ENCODE data around the gene FAAH. TPM values are rescaled to one million over a fixed set of nuclear protein-coding genes. Genes with fewer than 3 reads are reported as not detected.

The FAAH gene
- polyA plus RNA-seq, 1 experiment, result 1.8 TPM

GRCh38 chr1:46461809-46462448 lies 67.8 kb downstream of the FAAH start:
- H3K27me3 ChIP-seq (ENCODE audit: control insufficient read depth, insufficient read depth, low read length), result peaks cover 22% of the 10 kb centered on the region
- ChIA-PET POLR2A (no interaction called here), CTCF (interaction anchor here (1.1 to 2.1 kb wide), 2 partner anchors 15 to 20 kb away, joined by 3 to 10 read pairs; no protein-coding TSS in a partner anchor)
- no peaks in the 10 kb centered on the region for H3K36me3 ChIP-seq (ENCODE audit: control insufficient read depth, insufficient read depth, low read length)
- H3K4me3 ChIP-seq (ENCODE audit: low read depth, low read length), result no peak overlapping the region
- no peak for DNase-seq (ENCODE audit: low read depth)
- TF ChIP-seq, protein P1, sequence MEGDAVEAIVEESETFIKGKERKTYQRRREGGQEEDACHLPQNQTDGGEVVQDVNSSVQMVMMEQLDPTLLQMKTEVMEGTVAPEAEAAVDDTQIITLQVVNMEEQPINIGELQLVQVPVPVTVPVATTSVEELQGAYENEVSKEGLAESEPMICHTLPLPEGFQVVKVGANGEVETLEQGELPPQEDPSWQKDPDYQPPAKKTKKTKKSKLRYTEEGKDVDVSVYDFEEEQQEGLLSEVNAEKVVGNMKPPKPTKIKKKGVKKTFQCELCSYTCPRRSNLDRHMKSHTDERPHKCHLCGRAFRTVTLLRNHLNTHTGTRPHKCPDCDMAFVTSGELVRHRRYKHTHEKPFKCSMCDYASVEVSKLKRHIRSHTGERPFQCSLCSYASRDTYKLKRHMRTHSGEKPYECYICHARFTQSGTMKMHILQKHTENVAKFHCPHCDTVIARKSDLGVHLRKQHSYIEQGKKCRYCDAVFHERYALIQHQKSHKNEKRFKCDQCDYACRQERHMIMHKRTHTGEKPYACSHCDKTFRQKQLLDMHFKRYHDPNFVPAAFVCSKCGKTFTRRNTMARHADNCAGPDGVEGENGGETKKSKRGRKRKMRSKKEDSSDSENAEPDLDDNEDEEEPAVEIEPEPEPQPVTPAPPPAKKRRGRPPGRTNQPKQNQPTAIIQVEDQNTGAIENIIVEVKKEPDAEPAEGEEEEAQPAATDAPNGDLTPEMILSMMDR (IDR thresholded peaks at IDR 0.05; ENCODE audit: insufficient read depth, low read depth, low read length), result no peak

Other genes with a start within 250 kb of the FAAH start
- 0.64 and 1.1 TPM in 2 replicates for gene TSPAN1, start 219.2 kb upstream of the FAAH start, polyA plus RNA-seq (2011; rRNA removed)
- gene P3R3URF, start 217.8 kb upstream of the FAAH start, polyA plus RNA-seq (2011; rRNA removed), result not detected in 2 replicates
- gene POMGNT1, start 195.9 kb upstream of the FAAH start, polyA plus RNA-seq (2011; rRNA removed), result 60.7 and 80.0 TPM in 2 replicates
- gene LURAP1, start 191.0 kb upstream of the FAAH start, polyA plus RNA-seq (2011; rRNA removed), result 2.5 and 3.2 TPM in 2 replicates
- 4.3 and 5.6 TPM in 2 replicates for gene RAD54L, start 146.6 kb upstream of the FAAH start, polyA plus RNA-seq (2011; rRNA removed)
- 70.5 and 101 TPM in 2 replicates for gene LRRC41, start 90.7 kb upstream of the FAAH start, polyA plus RNA-seq (2011; rRNA removed)
- 188 and 449 TPM in 2 replicates for gene UQCRH, start 90.6 kb upstream of the FAAH start, polyA plus RNA-seq (2011; rRNA removed)
- 24.0 and 24.2 TPM in 2 replicates for gene NSUN4, start 53.5 kb upstream of the FAAH start, polyA plus RNA-seq (2011; rRNA removed)
- gene DMBX1, start 95.5 kb downstream of the FAAH start, polyA plus RNA-seq (2011; rRNA removed), result not detected in 2 replicates
- gene KNCN, start 157.3 kb downstream of the FAAH start, polyA plus RNA-seq (2011; rRNA removed), result not detected in 2 replicates
- 25.7 and 30.1 TPM in 2 replicates for gene MKNK1, start 210.0 kb downstream of the FAAH start, polyA plus RNA-seq (2011; rRNA removed)
- gene MOB3C, start 222.5 kb downstream of the FAAH start, polyA plus RNA-seq (2011; rRNA removed), result 10.4 and 11.6 TPM in 2 replicates

All from BJ (cell line).